Cardiac fibroblast (primary cell): ENCODE results near the gene CDH9.

Source experiments
- DNase-seq, 2 donors: peaks; one replicate each; pipeline versions ENCODE4 v3.0.0 to v3.0.0-alpha.2; 2010; ENCODE audit warnings: low read depth in 2 of 2
- H3K4me3 ChIP-seq, 2 donors: replicated peaks in 1 of 2; 1 replicate in 1 of 2; 2 replicates in 1 of 2; pipeline ENCODE4 v1.5.1; 2011; ENCODE audit warnings: low read depth in 2 of 2, low read length in 2 of 2, mild to moderate bottlenecking in 2 of 2, moderate library complexity in 1 of 2
- CTCF ChIP-seq: IDR thresholded peaks from one replicate; pipeline ENCODE4 v1.5.1; 2011; ENCODE audit warnings: low read depth, mild to moderate bottlenecking, low read length, inconsistent platforms

The CDH9 gene

DNA sequence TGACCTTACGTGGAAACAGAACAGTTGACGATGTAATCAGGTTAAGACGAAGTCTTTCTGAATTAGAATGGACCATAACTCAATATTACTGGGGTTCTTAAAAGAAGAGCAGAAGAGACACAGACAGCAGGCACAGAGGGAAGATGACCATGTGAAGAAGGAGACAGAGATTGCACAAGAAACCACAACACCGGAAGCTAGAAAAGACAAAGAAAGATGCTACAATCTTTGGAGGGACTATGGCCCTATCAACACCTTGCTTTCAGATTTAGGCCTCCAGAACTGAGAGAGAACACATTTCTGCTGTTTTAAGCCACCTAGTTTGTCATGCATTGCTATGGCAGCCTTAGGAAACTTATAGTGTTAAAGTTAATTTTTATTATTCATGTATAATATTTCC, 27.1 kb downstream of the CDH9 start:
- H3K4me3 ChIP-seq: no peak overlapping the region
- DNase-seq: no peak
- TF ChIP-seq CTCF: no peak

- no peak for DNase-seq
- no peak for TF ChIP-seq CTCF
- no peak overlapping the region for H3K4me3 ChIP-seq
These were observed 27.7 kb downstream of the CDH9 start for GRCh38 chr5:27010646-27011045.

DNA sequence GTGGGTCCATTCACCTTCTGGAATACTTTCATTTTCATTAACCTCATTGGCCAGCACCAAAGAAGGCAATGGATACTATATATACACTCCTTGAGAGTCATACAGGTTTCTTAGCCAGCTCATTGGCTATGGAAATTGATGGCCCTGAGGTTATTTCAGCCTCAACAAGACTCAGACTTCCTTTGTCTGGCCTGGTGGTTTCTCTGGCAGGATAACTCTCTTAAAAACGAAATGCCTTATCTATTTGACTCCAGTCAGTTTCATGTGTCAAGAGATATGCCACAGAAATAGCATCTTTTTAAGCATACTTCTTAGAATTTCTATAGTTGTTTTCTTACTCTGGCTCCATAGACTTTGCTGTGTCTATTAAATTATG, 28.9 kb downstream of the CDH9 start:
- DNase-seq: no peak
- TF ChIP-seq CTCF: no peak
- no peak overlapping the region for H3K4me3 ChIP-seq

DNA sequence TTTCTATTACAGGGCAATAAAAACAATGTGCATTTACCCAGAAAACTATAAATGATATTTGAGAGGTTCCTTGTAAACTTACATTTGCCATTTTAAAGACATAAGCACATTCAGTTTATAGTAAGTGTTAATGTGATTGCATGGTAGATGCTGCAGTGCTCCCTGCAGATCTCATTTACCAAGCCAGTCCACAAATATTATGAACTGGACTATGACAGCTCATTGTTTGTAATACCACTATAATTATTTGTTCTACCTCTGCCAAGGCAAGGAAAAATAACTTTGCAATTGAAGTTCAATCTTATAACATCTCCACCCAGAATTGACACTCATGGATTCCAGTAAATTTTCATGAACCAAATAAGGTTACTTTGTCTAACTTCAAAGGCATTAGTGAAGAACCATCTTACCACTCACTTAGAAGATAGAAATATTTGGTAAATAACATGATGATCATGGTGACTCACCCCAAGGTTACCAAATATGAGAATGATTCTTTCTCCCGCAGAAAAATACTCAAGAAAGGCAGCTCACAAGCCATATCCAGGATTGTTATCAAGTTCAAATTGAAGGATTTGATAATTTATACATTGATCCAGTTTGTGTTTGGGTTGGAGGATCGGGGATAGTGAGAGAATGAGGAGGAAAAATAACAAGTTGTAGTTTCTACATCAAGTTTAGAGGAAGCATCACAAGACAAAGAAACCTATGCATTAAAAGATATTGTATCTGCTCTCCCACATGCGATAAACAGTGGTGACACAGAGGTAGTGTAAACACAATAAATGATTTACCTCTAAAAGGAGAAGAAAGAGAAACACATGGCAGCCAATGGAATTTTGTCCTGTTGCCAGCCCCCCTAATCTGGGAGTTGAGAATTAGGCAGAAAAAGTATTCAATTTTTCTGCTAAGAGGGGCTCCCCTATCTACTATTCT, 29.5 kb downstream of the CDH9 start:
- DNase-seq: no peak
- no peak for TF ChIP-seq CTCF
- H3K4me3 ChIP-seq: no peak overlapping the region

DNA sequence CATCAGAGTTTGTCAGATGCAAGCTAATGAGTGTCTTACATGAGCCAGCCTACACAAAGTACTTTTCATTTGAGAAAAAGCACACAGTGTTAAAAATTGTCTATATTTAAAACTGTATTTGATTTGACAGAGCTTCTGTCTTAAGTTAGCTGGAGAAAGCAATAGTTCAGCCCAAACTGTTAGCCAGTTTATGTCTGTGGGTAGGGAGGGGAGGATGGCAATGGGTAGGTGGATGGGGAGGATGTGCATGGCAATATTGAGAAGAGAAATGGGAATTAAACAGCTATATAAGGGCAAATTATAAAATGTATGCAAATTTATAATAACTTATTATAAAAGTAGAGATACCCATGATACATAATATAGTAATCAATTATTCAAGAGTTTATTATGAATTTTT, 31.3 kb downstream of the CDH9 start:
- H3K4me3 ChIP-seq: no peak overlapping the region
- TF ChIP-seq CTCF: no peak
- DNase-seq: no peak

GRCh38 chr5:26986985-26987384, 51.4 kb downstream of the CDH9 start:
- no peak overlapping the region for H3K4me3 ChIP-seq
- no peak for TF ChIP-seq CTCF
- DNase-seq: no peak
